Common myeloid progenitor, CD34-positive (primary cell): Measurements from ENCODE around the gene TNFRSF19.

Source experiments
- CTCF ChIA-PET: fragments of 350-600 bp; sonication (Branson Sonifier 250); formaldehyde crosslinking; loops from one replicate; lab custom pipeline; 2021; ENCODE audit warnings: antibody characterized with exemption; lab: Charles Lee
- POLR2A ChIA-PET: fragments of 350-600 bp; sonication (Branson Sonifier 250); formaldehyde crosslinking; loops from one replicate; lab custom pipeline; 2021; ENCODE audit warnings: antibody characterized with exemption; lab: Charles Lee
- DNase-seq, 3 donors: peaks; one replicate each; pipeline versions ENCODE4 v3.0.0 to v3.0.0-alpha.2; 2013
- H3K27ac ChIP-seq, 2 experiments: 1 replicate in 1 of 2; 2 replicates in 1 of 2; pipeline ENCODE4 v1.7.0; 2013; ENCODE audit warnings: inconsistent platforms in 2 of 2, low read length in 2 of 2, mild to moderate bottlenecking in 2 of 2, low read depth in 1 of 2, moderate library complexity in 1 of 2; ENCODE audit not compliant: severe bottlenecking in 2 of 2, insufficient read depth in 1 of 2, poor library complexity in 1 of 2
- H3K27me3 ChIP-seq, 5 experiments: replicated peaks in 2 of 5; 1 replicate in 3 of 5; 2 replicates in 2 of 5; pipeline versions ENCODE4 v1.6.1 to v1.7.0; 2013; ENCODE audit warnings: low read length in 4 of 5, mild to moderate bottlenecking in 2 of 5, moderate library complexity in 2 of 5, inconsistent platforms in 1 of 5; ENCODE audit not compliant: insufficient read depth in 5 of 5, control insufficient read depth in 4 of 5
- H3K36me3 ChIP-seq, 4 experiments: 1 replicate in 2 of 4; 2 replicates in 2 of 4; pipeline versions ENCODE4 v1.6.1 to v1.7.0; 2013; ENCODE audit warnings: low read length in 3 of 4, control low read depth in 1 of 4, mild to moderate bottlenecking in 1 of 4; ENCODE audit not compliant: control insufficient read depth in 4 of 4, insufficient read depth in 4 of 4
- H3K4me1 ChIP-seq, 4 experiments: 1 replicate in 3 of 4; 2 replicates in 1 of 4; pipeline versions ENCODE4 v1.6.1 to v1.7.1; 2013; ENCODE audit warnings: low read length in 3 of 4, mild to moderate bottlenecking in 3 of 4, control low read depth in 1 of 4, inconsistent platforms in 1 of 4, moderate library complexity in 1 of 4; ENCODE audit not compliant: control insufficient read depth in 4 of 4, insufficient read depth in 4 of 4; ENCODE audit errors: control extremely low read depth in 1 of 4
- H3K4me3 ChIP-seq, 7 experiments: 1 replicate in 4 of 7; 2 replicates in 3 of 7; pipeline versions ENCODE4 v1.5.1 to v1.7.0; 2013; ENCODE audit warnings: mild to moderate bottlenecking in 7 of 7, low read length in 6 of 7, moderate library complexity in 6 of 7, inconsistent platforms in 2 of 7, low read depth in 2 of 7, control low read depth in 1 of 7; ENCODE audit not compliant: insufficient read depth in 4 of 7, control insufficient read depth in 1 of 7; ENCODE audit errors: extremely low read depth in 1 of 7
- H3K9me3 ChIP-seq, 5 experiments: 1 replicate in 4 of 5; 2 replicates in 1 of 5; pipeline versions ENCODE4 v1.6.1 to v1.7.1; 2013; ENCODE audit warnings: low read length in 4 of 5, mild to moderate bottlenecking in 2 of 5, inconsistent platforms in 1 of 5, low read depth in 1 of 5, moderate library complexity in 1 of 5; ENCODE audit not compliant: control insufficient read depth in 4 of 5, insufficient read depth in 2 of 5; ENCODE audit errors: control extremely low read depth in 1 of 5
- WGBS: methylation state at CpG from one replicate; pipeline ENCODE4 v1.1.5; 2013; ENCODE audit not compliant: insufficient coverage; 5-methylcytosine and 5-hydroxymethylcytosine counted together

The TNFRSF19 gene

GRCh38 chr13:23723471-23723870, 153.3 kb downstream of the TNFRSF19 start:
- Histone ChIP-seq H3K27ac (no peak overlapping the region), H3K4me1 (no peaks in the 10 kb centered on the region), H3K9me3 (no peaks in the 10 kb centered on the region), H3K4me3 (no peak overlapping the region), H3K36me3 (no peaks in the 10 kb centered on the region), H3K27me3 (no peaks in the 10 kb centered on the region)
- DNase-seq, result no peak
- CTCF ChIA-PET, result interaction anchor here (1.1 to 1.2 kb wide), 2 partner anchors 15 to 129 kb away, joined by 3 read pairs; no protein-coding TSS in a partner anchor
- WGBS, result no CpG with 5 or more reads among the region's 1 CpG
- POLR2A ChIA-PET, result no interaction called here

DNA sequence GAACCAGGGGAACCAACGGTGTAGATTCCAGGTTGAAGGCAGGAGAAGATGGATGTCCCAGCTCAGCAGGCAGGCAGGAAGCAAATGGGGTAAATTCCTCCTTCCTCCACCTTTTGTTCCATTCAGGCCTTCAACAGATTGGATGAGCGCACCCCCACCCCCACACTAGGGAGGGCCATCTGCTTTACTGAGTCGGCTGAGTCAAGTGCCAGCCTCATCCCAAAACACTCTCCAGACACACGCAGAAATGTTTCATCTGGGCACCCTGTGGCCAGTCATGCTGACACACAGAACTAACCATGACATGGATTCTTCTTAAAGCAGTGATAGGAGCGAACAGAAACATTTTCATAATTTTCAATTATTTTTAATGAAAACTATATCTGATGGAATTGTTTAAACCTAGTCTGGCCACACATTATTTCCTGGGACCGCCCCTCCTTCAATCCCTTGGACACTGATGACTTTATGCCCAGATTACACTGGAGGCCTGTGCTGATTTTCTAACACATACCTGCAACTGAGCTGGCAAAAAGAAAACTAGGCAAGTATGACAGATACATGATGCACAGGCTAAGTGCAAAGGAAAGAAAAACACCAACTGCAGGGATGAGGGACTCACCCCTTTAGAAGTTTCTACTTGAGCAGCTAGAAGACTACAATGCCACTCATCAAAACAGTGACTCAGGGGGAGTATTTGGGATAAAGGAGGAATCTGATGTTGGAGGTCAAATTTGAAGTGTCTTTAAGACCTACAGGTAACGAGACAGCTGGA, 154.2 kb downstream of the TNFRSF19 start:
- ChIA-PET POLR2A (no interaction called here), CTCF (no interaction called here)
- no peak for DNase-seq
- Histone ChIP-seq H3K9me3 (no peaks in the 10 kb centered on the region), H3K4me1 (no peaks in the 10 kb centered on the region), H3K27me3 (no peaks in the 10 kb centered on the region), H3K4me3 (no peak overlapping the region), H3K27ac (no peak overlapping the region), H3K36me3 (peaks cover 0 to 7% (median 2%) of the 10 kb centered on the region in 4 experiments)
- WGBS, result 94% methylated on average over 4 of the region's 7 CpGs
